Fibroblast of lung (primary cell): ENCODE measurements around the gene OSBP2. TPM values are rescaled to one million over a fixed set of nuclear protein-coding genes. Genes with fewer than 3 reads are reported as not detected.

Experiments
- DNase-seq, 2 donors: peaks; one replicate each; pipeline versions ENCODE4 v3.0.0 to v3.0.0-alpha.2; 2010; ENCODE audit warnings: low read depth in 2 of 2
- H2AFZ ChIP-seq: 2 replicates; pipeline ENCODE4 v1.5.1; 2012; ENCODE audit warnings: low read length, control low read depth, inconsistent platforms
- H3K27ac ChIP-seq: 2 replicates; pipeline ENCODE4 v1.5.1; 2011; ENCODE audit warnings: low read length, control low read depth; ENCODE audit not compliant: insufficient read depth
- H3K27me3 ChIP-seq: 2 replicates; pipeline ENCODE4 v1.5.1; 2011; ENCODE audit warnings: mild to moderate bottlenecking, low read length; ENCODE audit not compliant: control insufficient read depth, insufficient read depth
- H3K36me3 ChIP-seq: 2 replicates; pipeline ENCODE4 v1.5.1; 2011; ENCODE audit warnings: low read length; ENCODE audit not compliant: control insufficient read depth, insufficient read depth
- H3K4me1 ChIP-seq: 2 replicates; pipeline ENCODE4 v1.5.1; 2011; ENCODE audit warnings: low read length; ENCODE audit not compliant: control insufficient read depth, insufficient read depth; ENCODE audit errors: extremely low read depth
- H3K4me2 ChIP-seq: 2 replicates; pipeline ENCODE4 v1.5.1; 2011; ENCODE audit warnings: low read length, control low read depth; ENCODE audit not compliant: insufficient read depth; ENCODE audit errors: extremely low read depth
- H3K4me3 ChIP-seq, 4 experiments: fragments of 200-600 bp in 1 of 4; sonication (generic) in 1 of 4; replicated peaks in 1 of 4; 2 replicates each; pipeline ENCODE4 v1.5.1; 2011 to 2016; ENCODE audit warnings: low read length in 4 of 4, low read depth in 3 of 4, mild to moderate bottlenecking in 3 of 4, control low read depth in 2 of 4, inconsistent platforms in 1 of 4, mixed read lengths in 1 of 4; ENCODE audit not compliant: insufficient read depth in 1 of 4; ENCODE audit errors: control extremely low read depth in 1 of 4
- H3K79me2 ChIP-seq: 2 replicates; pipeline ENCODE4 v1.5.1; 2012; ENCODE audit warnings: mild to moderate bottlenecking, low read length, inconsistent platforms; ENCODE audit not compliant: control insufficient read depth, insufficient read depth
- H3K9ac ChIP-seq: 2 replicates; pipeline ENCODE4 v1.5.1; 2011; ENCODE audit warnings: mild to moderate bottlenecking, low read length, control low read depth; ENCODE audit not compliant: insufficient read depth
- H3K9me3 ChIP-seq: 2 replicates; pipeline ENCODE4 v1.5.1; 2012; ENCODE audit warnings: low read depth, low read length; ENCODE audit not compliant: control insufficient read depth, insufficient read depth
- H4K20me1 ChIP-seq: 2 replicates; pipeline ENCODE4 v1.5.1; 2011; ENCODE audit warnings: low read length; ENCODE audit not compliant: control insufficient read depth, insufficient read depth; ENCODE audit errors: extremely low read depth
- CTCF ChIP-seq, 2 donors: IDR thresholded peaks in 1 of 2; conservative IDR thresholded peaks in 1 of 2; 1 replicate in 1 of 2; 2 replicates in 1 of 2; pipeline ENCODE4 v1.5.1; 2011 to 2012; ENCODE audit warnings: low read length in 2 of 2, control low read depth in 1 of 2, inconsistent platforms in 1 of 2, low read depth in 1 of 2, mild to moderate bottlenecking in 1 of 2
- EZH2 ChIP-seq: IDR thresholded peaks from 2 replicates; pipeline ENCODE4 v1.5.1; 2012; ENCODE audit warnings: low read length, control low read depth, mild to moderate bottlenecking; ENCODE audit errors: missing control alignments
- polyA plus RNA-seq, 2 donors: library from polyadenylated mRNA; depleted of rRNA in 1 of 2; stranded (reverse) in 1 of 2; unstranded in 1 of 2; fragments of >200 nt; gene quantifications; 2 replicates each; pipeline ENCODE4 v1.2.1, GENCODE V29; 2011 to 2012; ENCODE audit warnings: missing spikeins in 1 of 2
- total RNA-seq: library from RNA; depleted of rRNA; stranded (reverse); fragments of >200 nt; gene quantifications from 2 replicates; pipeline ENCODE4 v1.2.1, GENCODE V29; 2014

OSBP2 gene
- total and polyA plus RNA-seq, 2 donors (not counting 1 experiment from before 2014, with no cell fraction given), result 0.40 to 3.8 TPM

GRCh38 chr22:30873661-30874060, 179.0 kb downstream of the OSBP2 start:
- DNase-seq, result no peak
- H3K4me1 ChIP-seq, result no peaks in the 10 kb centered on the region
- no peaks in the 10 kb centered on the region for H3K36me3 ChIP-seq
- no peak overlapping the region for H3K4me3 ChIP-seq
- no peak overlapping the region for H3K9ac ChIP-seq
- H3K27ac ChIP-seq, result no peak overlapping the region
- no peaks in the 10 kb centered on the region for H3K27me3 ChIP-seq
- H2AFZ ChIP-seq, result no peak overlapping the region
- no peaks in the 10 kb centered on the region for H3K79me2 ChIP-seq
- no peaks in the 10 kb centered on the region for H3K9me3 ChIP-seq
- no peak for TF ChIP-seq CTCF (conservative IDR thresholded peaks at IDR 0.05 in 1 of 2, IDR thresholded peaks at IDR 0.05 in 1 of 2; ENCODE audit: low read depth in 1 of 2, low read length in 2 of 2)
- TF ChIP-seq EZH2, result no peak
- no peak overlapping the region for H3K4me2 ChIP-seq
- no peaks in the 10 kb centered on the region for H4K20me1 ChIP-seq

DNA sequence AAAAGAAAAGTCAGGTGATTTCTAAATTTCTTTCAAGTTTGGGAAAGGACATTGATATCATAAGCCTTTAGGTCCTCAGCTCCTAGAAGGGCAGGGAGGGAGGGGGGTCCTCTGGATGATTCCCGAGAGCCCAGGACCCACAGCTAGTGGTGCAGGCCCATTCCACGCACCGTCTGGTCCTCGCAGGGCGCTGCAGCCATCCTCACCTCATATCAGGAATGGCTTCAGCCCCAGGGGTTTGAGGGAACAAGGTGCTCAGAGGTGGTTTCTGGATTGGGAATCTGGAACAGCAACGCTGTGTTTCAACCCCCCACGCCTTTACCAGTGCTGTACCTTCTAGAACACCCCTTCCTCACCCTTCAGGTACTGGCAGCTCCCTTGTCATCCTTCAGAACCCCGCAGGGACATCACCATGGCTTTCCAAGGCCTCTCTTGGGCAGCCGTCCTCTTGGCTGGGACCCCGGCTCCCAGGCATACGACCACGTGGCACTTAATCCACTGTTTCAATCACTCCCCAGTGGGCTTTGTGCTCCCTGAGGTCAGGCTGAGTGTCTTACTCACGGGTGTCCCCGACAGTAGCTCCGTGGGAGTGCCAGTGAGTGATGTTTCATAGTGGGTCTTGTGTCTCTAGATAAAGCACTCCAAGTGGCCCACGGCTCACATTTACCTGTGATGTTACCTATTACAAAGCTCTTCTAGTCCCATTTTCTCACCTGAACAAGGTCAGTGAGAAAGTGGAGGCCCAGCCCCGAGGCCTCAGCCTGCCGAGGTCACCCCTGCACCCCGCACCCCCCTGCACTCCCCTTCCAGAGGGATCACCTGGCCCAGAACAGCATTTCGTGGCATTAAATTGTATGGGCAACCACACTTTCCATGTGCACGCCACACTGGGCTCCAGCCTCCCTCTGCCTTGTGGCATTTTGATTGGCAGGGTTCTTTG, 180.0 kb downstream of the OSBP2 start:
- no peak overlapping the region for H3K27ac ChIP-seq
- H3K36me3 ChIP-seq, result no peaks in the 10 kb centered on the region
- TF ChIP-seq CTCF (conservative IDR thresholded peaks at IDR 0.05 in 1 of 2, IDR thresholded peaks at IDR 0.05 in 1 of 2; ENCODE audit: low read depth in 1 of 2, low read length in 2 of 2), result no peak
- no peak for TF ChIP-seq EZH2
- H3K4me2 ChIP-seq, result no peak overlapping the region
- H3K4me3 ChIP-seq, result no peak overlapping the region
- H3K4me1 ChIP-seq, result no peaks in the 10 kb centered on the region
- no peaks in the 10 kb centered on the region for H3K27me3 ChIP-seq
- no peak overlapping the region for H3K9ac ChIP-seq
- H3K79me2 ChIP-seq, result no peaks in the 10 kb centered on the region
- no peaks in the 10 kb centered on the region for H4K20me1 ChIP-seq
- no peak for DNase-seq
- H3K9me3 ChIP-seq, result no peaks in the 10 kb centered on the region
- H2AFZ ChIP-seq, result no peak overlapping the region

DNA sequence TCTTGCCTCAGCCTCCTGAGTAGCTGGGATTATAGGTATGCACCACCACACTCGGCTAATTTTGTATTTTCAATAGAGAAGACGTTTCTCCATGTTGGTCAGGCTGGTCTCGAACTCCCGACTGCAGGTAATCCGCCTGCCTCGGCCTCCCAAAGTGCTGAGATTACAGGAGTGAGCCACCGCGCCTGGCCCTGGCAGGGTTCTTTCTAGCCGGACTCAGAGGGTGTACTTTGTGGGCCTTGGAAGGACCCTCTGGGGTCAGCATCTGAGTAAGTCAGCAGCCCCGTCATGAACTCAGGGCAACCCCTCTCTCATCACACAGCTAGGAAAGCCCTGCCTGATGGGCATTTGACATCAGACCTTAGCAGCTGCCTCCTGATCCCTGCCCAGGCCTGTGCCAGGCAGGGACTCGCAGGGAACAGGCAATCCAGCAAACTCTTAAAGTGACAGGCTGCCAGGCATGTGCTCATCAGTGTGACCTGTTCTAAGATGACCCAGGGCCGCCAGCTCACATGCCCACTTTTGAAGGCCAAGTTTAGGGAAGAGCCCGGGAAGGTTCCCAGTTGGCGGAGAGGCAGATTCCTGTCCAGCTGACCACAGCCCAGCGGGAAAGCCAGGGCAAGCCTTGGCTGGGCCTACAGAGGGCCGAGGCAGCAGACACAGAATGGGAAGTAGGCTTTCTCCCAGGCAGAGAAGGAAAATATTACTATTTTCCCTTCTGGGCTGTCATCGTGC, 181.0 kb downstream of the OSBP2 start:
- H3K4me2 ChIP-seq, result no peak overlapping the region
- H3K79me2 ChIP-seq, result no peaks in the 10 kb centered on the region
- no peaks in the 10 kb centered on the region for H4K20me1 ChIP-seq
- H3K27me3 ChIP-seq, result no peaks in the 10 kb centered on the region
- no peaks in the 10 kb centered on the region for H3K9me3 ChIP-seq
- H3K4me1 ChIP-seq, result no peaks in the 10 kb centered on the region
- no peak for TF ChIP-seq EZH2
- TF ChIP-seq CTCF (conservative IDR thresholded peaks at IDR 0.05 in 1 of 2, IDR thresholded peaks at IDR 0.05 in 1 of 2; ENCODE audit: low read depth in 1 of 2, low read length in 2 of 2), result no peak
- no peak overlapping the region for H3K27ac ChIP-seq
- no peak for DNase-seq
- no peak overlapping the region for H2AFZ ChIP-seq
- H3K9ac ChIP-seq, result no peak overlapping the region
- H3K4me3 ChIP-seq, result no peak overlapping the region
- H3K36me3 ChIP-seq, result no peaks in the 10 kb centered on the region
